Erythroblast (primary cell): ENCODE data around the gene AKR1C8.

Experiments used
- GATA1 ChIP-seq: IDR thresholded peaks from 2 replicates; pipeline ENCODE4 v1.6.1; 2011; ENCODE audit warnings: low read depth, mild to moderate bottlenecking, control low read depth, low read length, moderate library complexity
- POLR2A ChIP-seq: IDR thresholded peaks from 2 replicates; pipeline ENCODE4 v1.6.1; 2011; ENCODE audit warnings: mild to moderate bottlenecking, low read length

GRCh38 chr10:5229019-5229418 is 44.1 kb upstream of the AKR1C8 start:
- TF ChIP-seq POLR2A (no peak), GATA1 (no peak)
